Gastrocnemius medialis (tissue), 4 donors: ENCODE results near the gene OTOA.

Experiments used
- CTCF ChIP-seq, 5 experiments: fragments of 450-650 bp in 3 of 5; fragments of 200-600 bp in 2 of 5; sonication (generic) in 2 of 5; IDR thresholded peaks in 4 of 5; conservative IDR thresholded peaks in 1 of 5; 1 replicate in 4 of 5; 2 replicates in 1 of 5; pipeline ENCODE4 v1.5.1; 2016 to 2019; ENCODE audit warnings: antibody characterized with exemption in 5 of 5, mild to moderate bottlenecking in 3 of 5, moderate library complexity in 3 of 5
- POLR2A ChIP-seq, 2 donors: fragments of 450-650 bp; IDR thresholded peaks; one replicate each; pipeline ENCODE4 v1.6.1; 2017; ENCODE audit warnings: antibody characterized with exemption in 2 of 2, mild to moderate bottlenecking in 2 of 2, moderate library complexity in 2 of 2

- TF ChIP-seq CTCF (IDR thresholded peaks at IDR 0.05 in 4 of 5, conservative IDR thresholded peaks at IDR 0.05 in 1 of 5) (no peak), POLR2A (IDR thresholded peaks at IDR 0.05) (no peak)
Measured at GRCh38 chr16:21646721-21647561, 16.8 kb upstream of the OTOA start.
